SK-N-SH (cell line): ENCODE measurements around the gene CDC42BPG. TPM values are rescaled to one million over a fixed set of nuclear protein-coding genes. Genes with fewer than 3 reads are reported as not detected.
A peak's percentile ranks its signal among the peaks of the same experiment; 100 is the strongest.

Source experiments
- CTCF ChIA-PET: fragments of 300-600, 350-600 bp; formaldehyde crosslinking; extraction: SDS; loops from one replicate; lab custom pipeline; 2021; lab: Yijun Ruan, JAX
- POLR2A ChIA-PET: fragments of 350-600 bp; sonication (Branson Sonifier 250); formaldehyde crosslinking; extraction: SDS; loops from one replicate; lab custom pipeline; 2020; ENCODE audit warnings: antibody characterized with exemption, inconsistent platforms; lab: Yijun Ruan, JAX
- DNase-seq: peaks from one replicate; pipeline ENCODE4 v3.0.0; 2012
- H2AFZ ChIP-seq: fragments of 200-600 bp; sonication (generic); 2 replicates; pipeline ENCODE4 v1.8.1; 2016; ENCODE audit warnings: antibody characterized with exemption, mild to moderate bottlenecking, low read depth
- H3F3A ChIP-seq: fragments of 200-600 bp; sonication (generic); replicated peaks from 2 replicates; pipeline ENCODE3; 2016; ENCODE audit warnings: antibody characterized with exemption, mild to moderate bottlenecking; ENCODE audit not compliant: insufficient read depth
- H3K27ac ChIP-seq, 2 experiments: fragments of 200-500 bp in 1 of 2; fragments of 200-600 bp in 1 of 2; sonication (Bioruptor generic) in 1 of 2; sonication (generic), shearing (Covaris generic) in 1 of 2; 2 replicates each; pipeline versions ENCODE4 v1.5.1 to v1.6.1; 2014 to 2016; ENCODE audit warnings: low read depth in 2 of 2, inconsistent platforms in 1 of 2, low read length in 1 of 2, mild to moderate bottlenecking in 1 of 2, mixed read lengths in 1 of 2
- H3K27me3 ChIP-seq: fragments of 200-600 bp; sonication (generic), shearing (Covaris generic); 2 replicates; pipeline ENCODE4 v1.6.1; 2016; ENCODE audit warnings: mixed run types; ENCODE audit not compliant: insufficient read depth
- H3K36me3 ChIP-seq, 2 experiments: fragments of 200-500 bp in 1 of 2; fragments of 200-600 bp in 1 of 2; sonication (Bioruptor generic) in 1 of 2; sonication (generic) in 1 of 2; replicated peaks in 1 of 2; 2 replicates each; pipeline versions ENCODE3 to v1.5.1; 2014 to 2016; ENCODE audit warnings: low read length in 1 of 2, mild to moderate bottlenecking in 1 of 2; ENCODE audit not compliant: insufficient read depth in 2 of 2, control insufficient read depth in 1 of 2
- H3K4me1 ChIP-seq, 2 experiments: fragments of 200-500 bp in 1 of 2; fragments of 200-600 bp in 1 of 2; sonication (Bioruptor generic) in 1 of 2; sonication (generic), shearing (Covaris generic) in 1 of 2; 2 replicates each; pipeline versions ENCODE4 v1.5.1 to v1.6.1; 2014 to 2016; ENCODE audit warnings: low read depth in 1 of 2, low read length in 1 of 2, mixed run types in 1 of 2; ENCODE audit not compliant: insufficient read depth in 2 of 2, control insufficient read depth in 1 of 2
- H3K4me2 ChIP-seq: fragments of 200-600 bp; sonication (generic), shearing (Covaris generic); 2 replicates; pipeline ENCODE4 v1.6.1; 2017; ENCODE audit warnings: mixed run types
- H3K4me3 ChIP-seq, 2 experiments: fragments of 200-500 bp in 1 of 2; fragments of 200-600 bp in 1 of 2; sonication (Bioruptor generic) in 1 of 2; sonication (generic), shearing (Covaris generic) in 1 of 2; 2 replicates each; pipeline versions ENCODE4 v1.5.1 to v1.8.1; 2014 to 2016; ENCODE audit warnings: low read depth in 2 of 2, inconsistent platforms in 1 of 2, low read length in 1 of 2, mild to moderate bottlenecking in 1 of 2, mixed read lengths in 1 of 2, moderate library complexity in 1 of 2
- H3K79me2 ChIP-seq: fragments of 200-600 bp; sonication (generic); 2 replicates; pipeline ENCODE4 v1.8.1; 2017; ENCODE audit warnings: mild to moderate bottlenecking; ENCODE audit not compliant: insufficient read depth
- H3K9ac ChIP-seq: fragments of 200-600 bp; sonication (generic); 2 replicates; pipeline ENCODE4 v1.6.1; 2017; ENCODE audit warnings: mixed run types
- H3K9me2 ChIP-seq: fragments of 200-600 bp; sonication (generic); 2 replicates; pipeline ENCODE4 v1.6.1; 2017; ENCODE audit warnings: mixed run types
- H3K9me3 ChIP-seq: fragments of 200-600 bp; sonication (generic); 2 replicates; pipeline ENCODE4 v1.6.1; 2017; ENCODE audit warnings: mixed run types, mild to moderate bottlenecking, moderate library complexity
- H4K20me1 ChIP-seq: fragments of 200-600 bp; sonication (generic); 2 replicates; pipeline ENCODE4 v1.6.1; 2017; ENCODE audit warnings: mild to moderate bottlenecking, mixed run types; ENCODE audit not compliant: insufficient read depth
- CHD2 ChIP-seq: fragments of 150-350 bp; IDR thresholded peaks from 2 replicates; pipeline ENCODE4 v1.6.1; 2018; ENCODE audit warnings: low read length; ENCODE audit not compliant: partially characterized antibody
- ELF1 ChIP-seq: IDR thresholded peaks from 2 replicates; pipeline ENCODE4 v1.4.0; 2012
- EP300 ChIP-seq, 2 experiments: IDR thresholded peaks; 2 replicates each; pipeline versions ENCODE4 v1.4.0 to v1.6.1; 2012; ENCODE audit warnings: borderline replicate concordance in 1 of 2, low read depth in 1 of 2, low read length in 1 of 2
- FOXJ3 ChIP-seq: sonication (generic); formaldehyde crosslinking; IDR thresholded peaks from 2 replicates; pipeline ENCODE4 v1.5.1; 2020; ENCODE audit warnings: mild to moderate bottlenecking, missing genetic modification reagents
- FOXM1 ChIP-seq: IDR thresholded peaks from 2 replicates; pipeline ENCODE4 v1.4.0; 2012; ENCODE audit warnings: low read depth, mild to moderate bottlenecking
- MEF2A ChIP-seq: IDR thresholded peaks from 2 replicates; pipeline ENCODE4 v1.4.0; 2012; ENCODE audit warnings: low read depth, borderline replicate concordance
- MXI1 ChIP-seq: IDR thresholded peaks from 2 replicates; pipeline ENCODE4 v1.6.1; 2012; ENCODE audit warnings: mild to moderate bottlenecking, low read depth, low read length, improper control_type of control experiment
- RAD21 ChIP-seq: IDR thresholded peaks from 2 replicates; pipeline ENCODE4 v1.6.1; 2012; ENCODE audit warnings: mild to moderate bottlenecking, low read length
- TAF1 ChIP-seq: IDR thresholded peaks from 2 replicates; pipeline ENCODE4 v1.6.1; 2012; ENCODE audit warnings: low read depth, mild to moderate bottlenecking, low read length, moderate library complexity, borderline replicate concordance
- TEAD4 ChIP-seq: IDR thresholded peaks from 2 replicates; pipeline ENCODE4 v1.4.0; 2012; ENCODE audit warnings: mild to moderate bottlenecking, borderline replicate concordance; ENCODE audit not compliant: insufficient read depth
- YY1 ChIP-seq: IDR thresholded peaks from 2 replicates; pipeline ENCODE4 v1.4.0; 2012; ENCODE audit warnings: low read depth, mild to moderate bottlenecking
- WGBS: methylation state at CpG from one replicate; pipeline ENCODE4 v1.1.6; 2017; ENCODE audit warnings: low lambda C conversion rate; 5-methylcytosine and 5-hydroxymethylcytosine counted together
- polyA plus RNA-seq, 3 experiments: library from polyadenylated mRNA; depleted of rRNA; stranded (reverse); fragments of >200 nt; gene quantifications; 2 replicates each; pipeline ENCODE4 v1.2.3, GENCODE V29; 2012
- TF ChIP-seq, protein P1 (sequence below): IDR thresholded peaks from 2 replicates; pipeline ENCODE4; 2012
- TF ChIP-seq, protein P2 (sequence below): IDR thresholded peaks from 2 replicates; pipeline ENCODE4 v1.4.0; 2012; ENCODE audit warnings: low read depth, borderline replicate concordance
- TF ChIP-seq, protein P3 (sequence below): IDR thresholded peaks from 2 replicates; pipeline ENCODE4 v1.4.0; 2012; ENCODE audit warnings: low read depth
- TF ChIP-seq, protein P4 (sequence below): IDR thresholded peaks from 2 replicates; pipeline ENCODE4 v1.4.0; 2012; ENCODE audit warnings: low read depth, borderline replicate concordance
- TF ChIP-seq, protein P5 (sequence below): fragments of 150-350 bp; IDR thresholded peaks from 2 replicates; pipeline ENCODE4 v1.6.1; 2016; ENCODE audit warnings: mild to moderate bottlenecking, low read depth, low read length

CDC42BPG gene
- polyA plus RNA-seq, 1 of the 3 experiments (the other 2 are of a cell fraction), result 0.33 TPM

DNA sequence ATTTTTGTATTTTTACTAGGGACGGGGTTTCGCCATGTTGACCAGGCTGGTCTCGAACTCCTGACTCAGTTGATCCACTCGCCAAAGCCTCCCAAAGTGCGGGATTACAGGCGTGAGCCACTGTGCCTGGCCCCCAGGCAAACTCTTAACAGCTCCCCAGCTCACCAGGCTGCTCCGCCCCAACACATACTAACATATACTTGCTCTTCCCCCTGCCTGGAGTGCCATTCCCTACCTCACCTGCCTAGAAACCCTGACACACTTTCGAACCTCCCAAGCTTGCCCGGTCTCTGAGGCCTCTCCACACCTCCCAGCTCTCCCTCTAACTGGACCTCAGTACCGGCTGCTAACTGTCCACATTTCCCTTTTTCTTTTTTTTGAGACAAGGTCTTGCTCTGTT lies 49.9 kb downstream of the CDC42BPG start:
- 94% methylated on average over 10 of the region's 10 CpGs for WGBS
- Histone ChIP-seq H3K79me2 (no peaks in the 10 kb centered on the region), H3K27me3 (no peaks in the 10 kb centered on the region), H4K20me1 (no peaks in the 10 kb centered on the region), H3K4me1 (no peaks in the 10 kb centered on the region), H3K9ac (no peak overlapping the region), H3K27ac (no peak overlapping the region), H3K4me2 (no peak overlapping the region), H3K9me3 (no peaks in the 10 kb centered on the region), H3K9me2 (no peaks in the 10 kb centered on the region), H3K36me3 (peaks cover 0 to 20% of the 10 kb centered on the region in 2 experiments), H3K4me3 (no peak overlapping the region), H3F3A (no peaks in the 10 kb centered on the region), H2AFZ (no peak overlapping the region)
- ChIA-PET POLR2A (interaction anchor here (0.7 kb wide), 1 partner anchor 219 kb away, joined by 3 read pairs; no protein-coding TSS in a partner anchor), CTCF (interaction anchor here (0.6 to 1.1 kb wide), 3 partner anchors 9 to 535 kb away, joined by 3 to 4 read pairs (median 3); no protein-coding TSS in a partner anchor)
- TF ChIP-seq, protein P1, sequence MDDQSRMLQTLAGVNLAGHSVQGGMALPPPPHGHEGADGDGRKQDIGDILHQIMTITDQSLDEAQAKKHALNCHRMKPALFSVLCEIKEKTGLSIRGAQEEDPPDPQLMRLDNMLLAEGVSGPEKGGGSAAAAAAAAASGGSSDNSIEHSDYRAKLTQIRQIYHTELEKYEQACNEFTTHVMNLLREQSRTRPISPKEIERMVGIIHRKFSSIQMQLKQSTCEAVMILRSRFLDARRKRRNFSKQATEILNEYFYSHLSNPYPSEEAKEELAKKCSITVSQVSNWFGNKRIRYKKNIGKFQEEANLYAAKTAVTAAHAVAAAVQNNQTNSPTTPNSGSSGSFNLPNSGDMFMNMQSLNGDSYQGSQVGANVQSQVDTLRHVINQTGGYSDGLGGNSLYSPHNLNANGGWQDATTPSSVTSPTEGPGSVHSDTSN, result no peak
- no peak for DNase-seq

DNA sequence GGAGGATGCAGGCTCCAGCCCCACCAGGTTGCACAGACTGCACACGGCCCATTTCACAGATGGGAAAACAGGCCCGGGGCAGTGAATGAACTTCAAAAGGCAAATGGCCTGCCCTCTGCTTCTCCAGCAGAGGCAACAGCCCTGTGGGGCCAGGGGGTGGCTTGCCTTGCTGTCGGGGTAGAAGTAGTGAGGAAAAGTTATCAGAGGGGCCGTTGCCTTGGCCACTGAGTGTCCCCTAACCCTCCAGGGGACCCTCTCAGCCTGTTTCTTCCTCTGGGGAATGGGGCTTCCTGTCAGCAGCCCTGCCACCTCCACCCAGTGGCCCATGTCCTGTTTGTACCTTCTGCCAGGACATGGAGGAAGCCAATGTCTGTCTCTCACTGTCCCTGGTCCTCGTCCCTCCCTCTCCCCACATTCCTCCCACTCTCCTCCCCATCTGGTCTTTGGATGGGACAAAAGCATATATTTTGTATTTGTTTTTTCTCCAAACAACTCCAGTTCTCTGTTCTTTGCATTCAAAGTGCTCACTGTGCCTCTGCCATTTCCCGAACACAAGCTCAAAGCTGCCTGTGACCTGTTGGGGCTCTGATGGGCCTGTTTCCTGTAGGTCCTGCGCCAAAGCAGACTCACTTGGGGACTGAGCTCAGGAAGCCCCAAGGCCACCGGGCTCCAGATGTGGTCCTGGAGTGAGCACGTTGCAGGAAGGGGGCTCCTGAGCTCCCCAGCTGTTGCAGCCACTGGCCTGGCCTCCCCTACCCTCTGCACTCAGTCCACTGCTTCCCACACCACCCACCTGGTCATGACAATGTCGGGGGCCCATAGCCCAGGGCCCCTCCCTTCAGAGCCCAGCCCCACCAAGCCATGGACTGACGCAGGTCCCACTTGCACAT lies 50.9 kb downstream of the CDC42BPG start:
- Histone ChIP-seq H3K4me1 (no peaks in the 10 kb centered on the region), H3K4me3 (no peak overlapping the region), H3K27ac (0 out of 4 replicates have a peak overlapping the region, but pooled peaks of 1 of the 2 experiments have one; percentile 30), H3K36me3 (peaks cover 0 to 18% of the 10 kb centered on the region in 2 experiments), H3K9me3 (no peaks in the 10 kb centered on the region), H4K20me1 (no peaks in the 10 kb centered on the region), H3K27me3 (no peaks in the 10 kb centered on the region), H3F3A (no peaks in the 10 kb centered on the region), H3K9me2 (no peaks in the 10 kb centered on the region), H2AFZ (no peak overlapping the region), H3K79me2 (no peaks in the 10 kb centered on the region), H3K4me2 (no peak overlapping the region), H3K9ac (no peak overlapping the region)
- WGBS, result 89% methylated on average over 8 of the region's 11 CpGs
- CTCF ChIA-PET, result interaction anchor here (1.0 to 1.1 kb wide), 2 partner anchors 8 to 26 kb away, joined by 3 to 4 read pairs; no protein-coding TSS in a partner anchor
- no peak for TF ChIP-seq CHD2
- TF ChIP-seq, protein P2, sequence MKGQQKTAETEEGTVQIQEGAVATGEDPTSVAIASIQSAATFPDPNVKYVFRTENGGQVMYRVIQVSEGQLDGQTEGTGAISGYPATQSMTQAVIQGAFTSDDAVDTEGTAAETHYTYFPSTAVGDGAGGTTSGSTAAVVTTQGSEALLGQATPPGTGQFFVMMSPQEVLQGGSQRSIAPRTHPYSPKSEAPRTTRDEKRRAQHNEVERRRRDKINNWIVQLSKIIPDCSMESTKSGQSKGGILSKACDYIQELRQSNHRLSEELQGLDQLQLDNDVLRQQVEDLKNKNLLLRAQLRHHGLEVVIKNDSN, result no peak
- no peak for TF ChIP-seq ELF1
- TF ChIP-seq, protein P3, sequence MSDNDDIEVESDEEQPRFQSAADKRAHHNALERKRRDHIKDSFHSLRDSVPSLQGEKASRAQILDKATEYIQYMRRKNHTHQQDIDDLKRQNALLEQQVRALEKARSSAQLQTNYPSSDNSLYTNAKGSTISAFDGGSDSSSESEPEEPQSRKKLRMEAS, result no peak
- TF ChIP-seq EP300 (IDR thresholded peaks at IDR 0.05; ENCODE audit: borderline replicate concordance in 1 of 2, low read depth in 1 of 2, low read length in 1 of 2), result no peak
- TF ChIP-seq, protein P4, sequence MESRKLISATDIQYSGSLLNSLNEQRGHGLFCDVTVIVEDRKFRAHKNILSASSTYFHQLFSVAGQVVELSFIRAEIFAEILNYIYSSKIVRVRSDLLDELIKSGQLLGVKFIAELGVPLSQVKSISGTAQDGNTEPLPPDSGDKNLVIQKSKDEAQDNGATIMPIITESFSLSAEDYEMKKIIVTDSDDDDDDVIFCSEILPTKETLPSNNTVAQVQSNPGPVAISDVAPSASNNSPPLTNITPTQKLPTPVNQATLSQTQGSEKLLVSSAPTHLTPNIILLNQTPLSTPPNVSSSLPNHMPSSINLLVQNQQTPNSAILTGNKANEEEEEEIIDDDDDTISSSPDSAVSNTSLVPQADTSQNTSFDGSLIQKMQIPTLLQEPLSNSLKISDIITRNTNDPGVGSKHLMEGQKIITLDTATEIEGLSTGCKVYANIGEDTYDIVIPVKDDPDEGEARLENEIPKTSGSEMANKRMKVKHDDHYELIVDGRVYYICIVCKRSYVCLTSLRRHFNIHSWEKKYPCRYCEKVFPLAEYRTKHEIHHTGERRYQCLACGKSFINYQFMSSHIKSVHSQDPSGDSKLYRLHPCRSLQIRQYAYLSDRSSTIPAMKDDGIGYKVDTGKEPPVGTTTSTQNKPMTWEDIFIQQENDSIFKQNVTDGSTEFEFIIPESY, result no peak
- no peak for TF ChIP-seq TEAD4
- TF ChIP-seq FOXM1, result no peak
- TF ChIP-seq YY1, result no peak
- TF ChIP-seq, protein P5, sequence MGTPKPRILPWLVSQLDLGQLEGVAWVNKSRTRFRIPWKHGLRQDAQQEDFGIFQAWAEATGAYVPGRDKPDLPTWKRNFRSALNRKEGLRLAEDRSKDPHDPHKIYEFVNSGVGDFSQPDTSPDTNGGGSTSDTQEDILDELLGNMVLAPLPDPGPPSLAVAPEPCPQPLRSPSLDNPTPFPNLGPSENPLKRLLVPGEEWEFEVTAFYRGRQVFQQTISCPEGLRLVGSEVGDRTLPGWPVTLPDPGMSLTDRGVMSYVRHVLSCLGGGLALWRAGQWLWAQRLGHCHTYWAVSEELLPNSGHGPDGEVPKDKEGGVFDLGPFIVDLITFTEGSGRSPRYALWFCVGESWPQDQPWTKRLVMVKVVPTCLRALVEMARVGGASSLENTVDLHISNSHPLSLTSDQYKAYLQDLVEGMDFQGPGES, result no peak
- no peak for TF ChIP-seq RAD21
- TF ChIP-seq, protein P1, result no peak
- no peak for TF ChIP-seq MEF2A
- no peak for TF ChIP-seq FOXJ3
- TF ChIP-seq TAF1, result no peak
- TF ChIP-seq MXI1, result no peak
- POLR2A ChIA-PET, result interaction anchor here (0.6 kb wide), 1 partner anchor 31 kb away, joined by 5 read pairs; no protein-coding TSS in a partner anchor
- DNase-seq, result peak; percentile 37
